IPS-20b (cell line): Measurements from ENCODE around the gene STK16.
A peak's percentile ranks its signal among the peaks of the same experiment; 100 is the strongest.

Experiments used
- H3K27ac ChIP-seq: one replicate; pipeline ENCODE4 v1.5.1; 2013; ENCODE audit warnings: low read length
- H3K27me3 ChIP-seq: 2 replicates; pipeline ENCODE4 v1.6.1; 2013; ENCODE audit warnings: mild to moderate bottlenecking, low read length, inconsistent platforms; ENCODE audit not compliant: insufficient read depth
- H3K36me3 ChIP-seq: 2 replicates; pipeline ENCODE4 v1.6.1; 2013; ENCODE audit warnings: low read depth, mild to moderate bottlenecking, inconsistent platforms, low read length, moderate library complexity; ENCODE audit not compliant: insufficient read depth
- H3K4me1 ChIP-seq: 2 replicates; pipeline ENCODE4 v1.6.1; 2013; ENCODE audit warnings: mild to moderate bottlenecking, control low read depth, inconsistent platforms, low read length, moderate library complexity; ENCODE audit not compliant: insufficient read depth
- H3K4me3 ChIP-seq: 2 replicates; pipeline ENCODE4 v1.5.1; 2013; ENCODE audit warnings: mild to moderate bottlenecking, low read length, inconsistent platforms
- H3K9ac ChIP-seq: 2 replicates; pipeline ENCODE4 v1.6.1; 2013; ENCODE audit warnings: low read depth, mild to moderate bottlenecking, inconsistent platforms, low read length, moderate library complexity
- H3K9me3 ChIP-seq: 2 replicates; pipeline ENCODE4 v1.6.1; 2013; ENCODE audit warnings: mild to moderate bottlenecking, low read depth, low read length, inconsistent platforms; ENCODE audit not compliant: insufficient read depth

STK16 gene

GRCh38 chr2:219216535-219216915, 28.8 kb upstream of the STK16 start:
- H3K27me3 ChIP-seq = no peaks in the 10 kb centered on the region
- H3K9ac ChIP-seq = peak overlapping the region; percentile 15; the same call in 1 of the 2 replicates
- peaks cover 44% of the 10 kb centered on the region for H3K36me3 ChIP-seq
- H3K27ac ChIP-seq = no peak overlapping the region
- peaks cover 3% of the 10 kb centered on the region; the same call in 1 of the 2 replicates for H3K4me1 ChIP-seq
- no peaks in the 10 kb centered on the region for H3K9me3 ChIP-seq
- no peak overlapping the region for H3K4me3 ChIP-seq

DNA sequence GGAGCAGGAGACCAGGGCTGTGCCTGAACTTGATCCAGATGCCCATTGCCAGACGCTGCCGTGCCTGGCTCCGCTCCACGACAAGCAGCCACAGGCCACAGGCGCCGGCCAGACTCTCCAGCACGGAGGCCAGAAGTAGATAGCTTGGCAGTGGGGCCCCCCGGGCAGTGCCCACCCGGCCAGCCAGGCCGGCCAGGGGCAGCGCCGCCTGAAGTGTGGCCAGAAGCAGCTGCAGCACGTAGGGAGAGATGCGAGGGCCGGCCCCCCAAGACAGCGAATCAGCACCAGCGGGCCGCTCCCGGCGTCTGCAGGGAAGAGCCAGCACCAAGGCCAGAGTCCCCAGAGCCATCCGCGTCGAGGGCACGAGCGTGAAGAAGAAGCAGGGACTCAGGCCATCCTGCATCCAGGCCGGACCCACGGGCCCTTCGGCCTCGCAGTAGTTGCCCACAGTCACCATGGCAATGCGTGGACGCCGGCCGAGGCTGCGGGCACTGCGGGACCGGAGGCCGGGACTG, 27.0 kb upstream of the STK16 start:
- H3K9me3 ChIP-seq = no peaks in the 10 kb centered on the region
- peak overlapping the region; percentile 81 for H3K4me3 ChIP-seq
- H3K27me3 ChIP-seq = no peaks in the 10 kb centered on the region
- H3K36me3 ChIP-seq = peaks cover 45% of the 10 kb centered on the region
- H3K9ac ChIP-seq = peak overlapping the region; percentile 87; the same call in 1 of the 2 replicates
- peaks cover 3% of the 10 kb centered on the region; the same call in 1 of the 2 replicates for H3K4me1 ChIP-seq
- peak overlapping the region; percentile 48 for H3K27ac ChIP-seq

- Histone ChIP-seq H3K27ac (peak within 1 kb of the TSS; percentile 48), H3K4me1 (peaks cover 3% of the 10 kb centered on the region; the same call in 1 of the 2 replicates), H3K9me3 (no peaks in the 10 kb centered on the region), H3K27me3 (no peaks in the 10 kb centered on the region), H3K4me3 (peak within 1 kb of the TSS; percentile 81), H3K9ac (peak within 1 kb of the TSS; percentile 87; the same call in 1 of the 2 replicates), H3K36me3 (peaks cover 45% of the 10 kb centered on the region)
Observed at GRCh38 chr2:219218732-219219701, 26.3 kb upstream of the STK16 start, which contains the start of gene ABCB6. Gene ABCB6, minus strand, starts transcription at chr2:219218958. Its CDS starts 285 bp downstream, at chr2:219218673.

DNA sequence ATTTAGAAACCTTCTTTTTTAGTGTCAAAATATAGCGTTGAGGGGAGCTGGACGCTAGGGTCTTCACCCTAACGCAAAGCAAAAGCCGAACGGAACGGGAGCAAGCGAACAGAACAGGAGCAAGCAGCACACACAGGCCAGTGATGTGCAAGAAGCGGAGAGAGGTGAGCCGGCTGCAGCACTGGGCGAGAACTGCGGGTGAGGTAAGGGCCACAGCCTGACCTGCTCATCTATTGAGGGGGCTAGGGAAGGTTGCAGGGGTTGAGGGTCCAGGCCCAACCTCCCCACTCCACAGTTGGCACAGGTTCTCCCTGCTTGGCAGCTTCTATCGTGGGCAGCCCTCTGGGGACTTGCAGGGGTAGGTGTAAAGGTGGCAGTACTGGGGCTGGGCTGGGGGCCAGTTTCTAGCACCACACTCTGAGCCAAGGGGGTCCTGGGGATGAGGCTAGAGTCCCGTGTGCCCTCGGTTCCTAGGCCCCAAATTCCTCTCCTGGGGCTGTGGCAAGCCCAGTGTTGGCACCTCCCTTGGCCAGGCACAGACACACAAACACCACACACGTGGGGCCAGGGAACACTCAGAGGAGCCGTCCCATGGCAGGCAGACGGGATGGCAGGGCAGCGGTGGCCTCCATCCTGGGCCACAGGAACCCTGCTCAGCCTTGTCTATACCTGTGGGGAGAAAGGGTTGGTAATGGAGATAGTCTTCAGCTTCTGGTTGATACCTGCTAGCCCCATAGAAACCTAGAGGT, 25.3 kb upstream of the STK16 start:
- Histone ChIP-seq H3K9me3 (no peaks in the 10 kb centered on the region), H3K4me3 (peak overlapping the region; percentile 81; the same call in 1 of the 2 replicates), H3K9ac (peak overlapping the region; percentile 87; the same call in 1 of the 2 replicates), H3K27ac (no peak overlapping the region), H3K4me1 (peaks cover 3% of the 10 kb centered on the region; the same call in 1 of the 2 replicates), H3K27me3 (no peaks in the 10 kb centered on the region), H3K36me3 (peaks cover 45% of the 10 kb centered on the region)

GRCh38 chr2:219220652-219221402, 24.5 kb upstream of the STK16 start:
- no peak overlapping the region for H3K27ac ChIP-seq
- no peak overlapping the region for H3K4me3 ChIP-seq
- peaks cover 46% of the 10 kb centered on the region for H3K36me3 ChIP-seq

DNA sequence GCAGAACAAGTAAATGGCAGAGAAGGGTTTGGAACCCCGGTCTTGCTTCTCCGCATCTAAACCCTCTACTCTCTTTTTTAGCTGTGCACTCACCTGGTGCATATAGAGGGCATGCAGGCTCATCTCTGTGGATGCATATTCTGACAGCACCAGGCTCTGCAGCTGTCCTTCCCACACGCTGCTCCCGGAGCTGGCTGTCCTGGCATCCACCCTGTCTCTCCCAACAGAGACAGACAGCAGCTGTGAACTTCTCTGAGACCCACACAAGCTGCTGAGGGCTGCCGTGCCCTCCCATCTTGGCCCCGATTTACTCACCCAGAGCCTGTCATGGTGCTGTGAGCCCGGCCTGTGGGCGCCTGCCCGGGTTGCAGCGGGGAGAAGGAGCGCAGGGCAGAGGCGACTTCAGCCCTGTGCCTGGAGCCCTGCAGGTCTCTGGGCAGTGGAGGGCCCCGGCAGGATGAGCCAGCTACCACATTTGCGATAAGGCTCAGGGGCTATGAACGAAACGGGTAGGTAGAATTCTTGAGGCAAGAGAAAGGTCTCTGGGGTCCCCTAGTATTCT, 23.2 kb upstream of the STK16 start:
- Histone ChIP-seq H3K9me3 (no peaks in the 10 kb centered on the region), H3K27ac (no peak overlapping the region), H3K4me3 (no peak overlapping the region), H3K4me1 (peaks cover 3% of the 10 kb centered on the region; the same call in 1 of the 2 replicates), H3K9ac (no peak overlapping the region), H3K36me3 (peaks cover 46% of the 10 kb centered on the region), H3K27me3 (no peaks in the 10 kb centered on the region)

More at GRCh38 chr2:219220652-219221402, 24.5 kb upstream of the STK16 start:
- Histone ChIP-seq H3K4me1 (peaks cover 3% of the 10 kb centered on the region; the same call in 1 of the 2 replicates), H3K9me3 (no peaks in the 10 kb centered on the region), H3K27me3 (no peaks in the 10 kb centered on the region), H3K9ac (no peak overlapping the region)

GRCh38 chr2:219223831-219224610, 21.3 kb upstream of the STK16 start:
- H3K36me3 ChIP-seq = peaks cover 46% of the 10 kb centered on the region
- no peak overlapping the region for H3K9ac ChIP-seq
- no peaks in the 10 kb centered on the region for H3K9me3 ChIP-seq
- no peak overlapping the region for H3K4me3 ChIP-seq
- peaks cover 8% of the 10 kb centered on the region; the same call in 1 of the 2 replicates for H3K4me1 ChIP-seq
- H3K27me3 ChIP-seq = no peaks in the 10 kb centered on the region
- H3K27ac ChIP-seq = no peak overlapping the region

- no peaks in the 10 kb centered on the region for H3K9me3 ChIP-seq
- no peak overlapping the region for H3K9ac ChIP-seq
- no peak overlapping the region for H3K4me3 ChIP-seq
- H3K27ac ChIP-seq = no peak overlapping the region
- H3K36me3 ChIP-seq = peaks cover 46% of the 10 kb centered on the region
- peaks cover 6% of the 10 kb centered on the region; the same call in 1 of the 2 replicates for H3K4me1 ChIP-seq
- H3K27me3 ChIP-seq = no peaks in the 10 kb centered on the region
Observed at GRCh38 chr2:219225350-219225749, 19.9 kb upstream of the STK16 start.

DNA sequence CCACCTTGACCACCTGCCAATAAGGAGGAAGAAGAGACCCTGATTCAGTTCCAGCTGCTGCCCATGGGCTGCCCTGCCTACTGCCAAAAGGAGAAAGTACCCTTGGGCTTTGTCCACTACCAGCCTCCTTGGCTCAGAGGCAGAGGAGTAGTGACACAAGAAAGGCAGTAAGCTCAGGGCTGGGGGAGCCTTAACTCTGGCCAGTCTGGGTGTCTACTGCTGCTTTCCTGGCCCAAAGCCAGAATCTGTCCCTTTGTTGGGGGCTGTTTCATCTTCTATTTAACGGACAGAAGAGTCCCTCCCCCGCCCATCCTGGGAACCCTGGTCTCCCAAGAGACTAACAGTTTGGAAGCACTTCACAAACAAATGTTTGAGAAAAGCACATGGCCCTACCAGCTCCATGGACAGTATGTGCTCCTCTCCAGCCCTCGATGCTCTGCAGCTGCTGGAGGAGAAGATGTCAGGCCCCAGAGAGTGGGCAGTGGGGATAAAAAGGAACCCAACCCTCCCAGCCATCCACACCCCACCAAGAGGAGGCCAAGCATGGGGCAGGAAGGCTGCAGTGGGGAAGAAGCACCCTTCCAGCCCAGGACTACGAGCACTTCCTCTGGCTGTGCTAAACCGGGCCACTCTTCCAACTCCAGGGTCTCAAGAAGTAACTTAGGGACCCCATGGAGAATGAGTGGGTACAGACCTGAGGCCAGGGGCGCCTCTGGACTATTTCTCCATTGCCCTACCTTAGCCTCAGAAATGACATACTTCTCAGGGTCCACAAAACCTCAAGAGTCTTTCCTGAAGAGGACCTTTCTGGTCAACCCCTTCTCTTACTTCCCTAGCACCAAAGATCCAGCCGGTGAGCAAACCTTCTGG, 17.0 kb upstream of the STK16 start:
- Histone ChIP-seq H3K9ac (peak overlapping the region; percentile 90), H3K4me3 (peak overlapping the region; percentile 97), H3K27me3 (no peaks in the 10 kb centered on the region), H3K4me1 (peaks cover 6% of the 10 kb centered on the region; the same call in 1 of the 2 replicates), H3K36me3 (peaks cover 44% of the 10 kb centered on the region), H3K9me3 (no peaks in the 10 kb centered on the region), H3K27ac (no peak overlapping the region)
